Testis (tissue), 3 donors: ENCODE results near the gene LRTM2. TPM values are rescaled to one million over a fixed set of nuclear protein-coding genes. Genes with fewer than 3 reads are reported as not detected.

Experiments used
- DNase-seq: peaks from one replicate; pipeline ENCODE4 v3.0.0-alpha.2; 2019
- H3K27ac ChIP-seq, 2 donors: fragments of 200-600 bp; sonication (generic); one replicate each; pipeline ENCODE4 v1.5.1; 2019
- H3K27me3 ChIP-seq: fragments of 200-600 bp; sonication (generic); one replicate; pipeline ENCODE4 v1.5.1; 2019
- H3K36me3 ChIP-seq: fragments of 200-600 bp; sonication (generic); one replicate; pipeline ENCODE4 v1.5.1; 2017; ENCODE audit warnings: low read depth; ENCODE audit errors: missing control alignments
- H3K4me1 ChIP-seq: fragments of 200-600 bp; sonication (generic); one replicate; pipeline ENCODE4 v1.5.1; 2019
- H3K4me3 ChIP-seq, 2 donors: fragments of 200-600 bp; sonication (generic); one replicate each; pipeline ENCODE4 v1.5.1; 2017 to 2019
- H3K9me3 ChIP-seq: fragments of 200-600 bp; sonication (generic); one replicate; pipeline ENCODE4 v1.5.1; 2017
- POLR2A ChIP-seq: fragments of 450-650 bp; IDR thresholded peaks from one replicate; pipeline ENCODE4 v1.6.1; 2017; ENCODE audit warnings: antibody characterized with exemption, mild to moderate bottlenecking, moderate library complexity
- WGBS, 2 donors: methylation state at CpG; one replicate each; pipeline ENCODE4 v1.1.5; 2018; 5-methylcytosine and 5-hydroxymethylcytosine counted together
- intact Hi-C: fragments of 100-400 bp; cut with DNase I; formaldehyde crosslinking; loops from one replicate; pipeline ENCODE4 v1.15.1; 2023; ENCODE audit warnings: low total_unique reads
- polyA plus RNA-seq: library from polyadenylated mRNA; stranded (reverse); fragments of 350-450 nt; fragmentation: Illumina TruSeq; extraction: RNeasy Lipid Tissue Mini Kit (QIAGEN cat#74804); gene quantifications from one replicate; pipeline ENCODE4 v1.2.3, GENCODE V29; 2014; ENCODE audit warnings: low read depth, low replicate concordance; ENCODE audit not compliant: insufficient read depth
- total RNA-seq, 2 donors: library from RNA; depleted of rRNA; stranded (reverse); fragments of >200 nt; gene quantifications; one replicate each; pipeline ENCODE4 v1.2.3, GENCODE V29; 2016
- TF ChIP-seq, protein P1 (sequence below), 3 experiments: fragments of 450-650 bp in 2 of 3; fragments of 200-600 bp in 1 of 3; sonication (generic) in 1 of 3; IDR thresholded peaks; one replicate each; pipeline ENCODE4 v1.5.1; 2016 to 2019; ENCODE audit warnings: antibody characterized with exemption in 3 of 3, mild to moderate bottlenecking in 2 of 3, moderate library complexity in 1 of 3

The LRTM2 gene
- total and polyA plus RNA-seq, 3 donors from 2014 or later, result 0.39 to 0.96 (median 0.43) TPM

DNA sequence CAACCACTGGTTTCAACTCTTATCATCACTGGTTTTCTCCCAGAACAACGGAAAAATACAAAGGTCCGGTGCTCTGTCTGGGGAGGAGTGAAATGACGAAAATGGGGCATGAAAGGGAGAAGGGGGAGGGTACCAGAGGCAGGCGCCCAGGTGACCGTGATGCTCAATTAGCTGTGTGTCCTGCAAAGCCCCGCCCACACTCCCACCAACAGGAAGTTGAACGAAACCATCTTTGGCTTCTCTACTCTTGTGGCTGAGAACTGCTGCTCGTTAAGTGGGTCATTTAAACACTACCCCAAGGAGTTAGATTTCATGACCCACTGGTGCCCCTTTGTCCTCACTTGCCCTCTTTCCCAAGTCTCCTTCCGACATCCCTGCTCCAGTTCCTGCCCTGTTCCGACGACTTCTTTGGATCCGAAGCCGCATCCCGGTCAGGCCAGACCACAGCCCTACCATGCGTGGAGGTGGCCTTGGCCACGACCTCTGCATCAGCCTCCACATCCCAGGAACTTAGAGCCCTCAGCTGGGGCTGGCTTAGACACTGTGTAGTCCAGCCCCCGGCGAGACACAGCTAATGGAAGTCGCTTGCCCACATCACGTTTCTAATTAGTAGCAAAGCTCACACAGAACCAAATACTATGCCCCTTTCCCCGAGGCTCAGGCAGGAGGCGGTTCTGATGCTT lies 11.4 kb upstream of the LRTM2 start:
- DNase-seq, result no peak
- Histone ChIP-seq H3K36me3 (no peaks in the 10 kb centered on the region), H3K27me3 (no peaks in the 10 kb centered on the region), H3K9me3 (no peaks in the 10 kb centered on the region), H3K27ac (no peak overlapping the region), H3K4me3 (no peak overlapping the region), H3K4me1 (no peaks in the 10 kb centered on the region)
- intact Hi-C loops, result loop anchor here (10.0 kb wide), 1 partner anchor 226 kb away; no protein-coding TSS in a partner anchor
- WGBS, 2 donors, result 89 to 90% methylated on average over 22 of the region's 22 CpGs
- TF ChIP-seq, protein P1, sequence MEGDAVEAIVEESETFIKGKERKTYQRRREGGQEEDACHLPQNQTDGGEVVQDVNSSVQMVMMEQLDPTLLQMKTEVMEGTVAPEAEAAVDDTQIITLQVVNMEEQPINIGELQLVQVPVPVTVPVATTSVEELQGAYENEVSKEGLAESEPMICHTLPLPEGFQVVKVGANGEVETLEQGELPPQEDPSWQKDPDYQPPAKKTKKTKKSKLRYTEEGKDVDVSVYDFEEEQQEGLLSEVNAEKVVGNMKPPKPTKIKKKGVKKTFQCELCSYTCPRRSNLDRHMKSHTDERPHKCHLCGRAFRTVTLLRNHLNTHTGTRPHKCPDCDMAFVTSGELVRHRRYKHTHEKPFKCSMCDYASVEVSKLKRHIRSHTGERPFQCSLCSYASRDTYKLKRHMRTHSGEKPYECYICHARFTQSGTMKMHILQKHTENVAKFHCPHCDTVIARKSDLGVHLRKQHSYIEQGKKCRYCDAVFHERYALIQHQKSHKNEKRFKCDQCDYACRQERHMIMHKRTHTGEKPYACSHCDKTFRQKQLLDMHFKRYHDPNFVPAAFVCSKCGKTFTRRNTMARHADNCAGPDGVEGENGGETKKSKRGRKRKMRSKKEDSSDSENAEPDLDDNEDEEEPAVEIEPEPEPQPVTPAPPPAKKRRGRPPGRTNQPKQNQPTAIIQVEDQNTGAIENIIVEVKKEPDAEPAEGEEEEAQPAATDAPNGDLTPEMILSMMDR (IDR thresholded peaks at IDR 0.05), result no peak
- TF ChIP-seq POLR2A, result no peak

DNA sequence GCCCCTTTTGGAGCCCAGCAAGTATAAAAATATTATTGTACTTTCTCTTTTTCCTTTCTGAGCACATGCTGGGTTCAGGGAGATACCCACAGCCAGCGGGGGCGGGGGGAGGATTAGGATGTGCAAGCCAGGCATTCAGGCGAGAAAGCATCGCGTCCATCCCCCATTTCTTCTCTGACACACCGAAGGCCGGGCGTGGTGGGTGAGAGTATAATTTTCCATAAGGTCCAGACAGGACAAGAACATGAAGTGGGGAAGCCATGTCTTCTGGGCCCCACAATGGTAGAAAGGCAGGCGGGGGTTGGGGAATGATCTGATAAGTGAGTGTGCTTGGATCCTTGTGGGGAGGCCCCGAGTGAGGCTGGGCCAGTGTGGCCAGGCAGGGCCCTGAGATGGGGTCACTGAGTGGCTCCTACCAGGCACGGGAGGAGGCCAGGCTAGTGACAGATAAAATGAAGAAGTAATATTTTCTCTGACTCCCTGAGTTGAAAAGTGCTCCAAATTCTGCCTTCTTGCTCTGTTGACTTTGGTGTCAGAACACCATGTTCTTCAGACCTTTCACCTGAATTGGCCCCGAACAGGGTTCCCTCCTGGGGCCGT lies 10.7 kb upstream of the LRTM2 start:
- intact Hi-C loops, result loop anchor here (10.0 kb wide), 1 partner anchor 225 kb away; no protein-coding TSS in a partner anchor
- no peak overlapping the region for H3K4me3 ChIP-seq
- H3K27me3 ChIP-seq, result no peaks in the 10 kb centered on the region
- H3K4me1 ChIP-seq, result no peaks in the 10 kb centered on the region
- WGBS, 2 donors, result 86 to 88% methylated on average over 13 of the region's 13 CpGs
- H3K9me3 ChIP-seq, result no peaks in the 10 kb centered on the region
- no peak for DNase-seq
- H3K27ac ChIP-seq, result no peak overlapping the region
- TF ChIP-seq POLR2A, result no peak
- TF ChIP-seq, protein P1 (IDR thresholded peaks at IDR 0.05), result no peak
- no peaks in the 10 kb centered on the region for H3K36me3 ChIP-seq

DNA sequence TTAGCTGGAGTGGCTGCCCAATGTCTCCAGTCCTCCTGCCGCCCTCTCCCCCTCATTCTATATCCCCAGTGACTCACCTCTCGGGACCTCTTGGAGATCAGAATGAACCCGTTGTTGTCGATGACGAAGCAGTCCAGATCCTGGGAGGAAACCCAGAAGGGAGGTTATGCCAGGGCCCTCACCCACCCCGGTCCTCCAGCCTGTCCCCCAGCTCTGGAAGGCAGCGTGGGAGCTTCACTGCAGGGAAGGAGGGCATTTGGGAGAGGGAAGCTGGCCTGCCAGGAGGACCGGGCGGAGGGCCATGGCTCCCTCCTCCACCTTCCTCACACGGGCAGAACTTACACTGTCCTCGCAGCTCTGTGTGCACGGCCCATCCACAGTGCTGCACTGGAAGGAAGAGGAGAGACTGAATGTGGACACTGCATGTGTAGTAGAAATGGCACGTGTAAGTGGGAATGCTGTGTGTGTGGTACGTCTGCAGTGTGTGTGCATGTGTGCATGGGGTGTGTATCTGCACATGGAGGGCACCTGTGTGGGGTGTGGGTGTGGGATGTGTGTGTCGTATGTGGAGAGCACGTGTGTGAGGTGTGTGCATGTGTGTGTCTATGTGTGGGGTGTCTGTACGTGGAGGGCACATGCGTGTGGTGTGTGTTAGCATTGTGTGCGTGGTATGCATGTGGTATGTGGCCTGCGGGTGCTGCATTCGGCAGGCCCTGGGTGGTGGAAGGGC lies 10.0 kb upstream of the LRTM2 start:
- Histone ChIP-seq H3K27me3 (no peaks in the 10 kb centered on the region), H3K27ac (no peak overlapping the region), H3K4me1 (no peaks in the 10 kb centered on the region), H3K4me3 (no peak overlapping the region), H3K9me3 (no peaks in the 10 kb centered on the region), H3K36me3 (no peaks in the 10 kb centered on the region)
- DNase-seq, result no peak
- 87 to 88% methylated on average over 21 of the region's 21 CpGs for WGBS, 2 donors
- TF ChIP-seq, protein P1 (IDR thresholded peaks at IDR 0.05), result no peak
- TF ChIP-seq POLR2A, result no peak
- intact Hi-C loops, result no loop called here

DNA sequence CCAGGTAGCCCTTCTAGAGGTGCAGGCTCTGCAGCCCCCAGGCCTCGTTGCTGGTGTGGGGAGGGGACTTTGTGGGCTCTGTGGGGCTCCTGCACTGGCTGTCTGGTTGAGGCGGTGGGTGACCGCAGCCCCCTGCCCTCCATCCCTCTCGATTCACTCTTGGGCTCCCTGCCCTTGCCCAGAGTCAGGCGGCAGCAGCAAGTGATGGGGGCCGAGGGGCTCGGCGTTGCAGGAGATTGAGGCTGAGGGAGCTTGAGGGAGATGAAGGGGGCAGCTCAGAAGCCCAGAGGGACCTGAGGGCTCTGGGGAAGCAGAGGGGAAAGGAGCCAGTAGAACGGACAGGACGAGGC lies 9.5 kb upstream of the LRTM2 start:
- Histone ChIP-seq H3K4me3 (no peak overlapping the region), H3K27me3 (no peaks in the 10 kb centered on the region), H3K9me3 (no peaks in the 10 kb centered on the region), H3K4me1 (no peaks in the 10 kb centered on the region), H3K36me3 (no peaks in the 10 kb centered on the region), H3K27ac (no peak overlapping the region)
- DNase-seq, result no peak
- 89 to 94% methylated on average over 6 to 10 of the region's 10 CpGs for WGBS, 2 donors
- intact Hi-C loops, result no loop called here
- TF ChIP-seq, protein P1 (IDR thresholded peaks at IDR 0.05), result no peak
- no peak for TF ChIP-seq POLR2A
